WTC11 (cell line): ENCODE results near the gene LHPP. TPM values are rescaled to one million over a fixed set of nuclear protein-coding genes. Genes with fewer than 3 reads are reported as not detected.

Experiments used
- ATAC-seq: fragments of 200-7000 bp; cut with Tn5 transposase; 2 replicates; pipeline ENCODE4 v1.10.0; 2021; ENCODE audit warnings: mild to moderate bottlenecking, moderate library complexity
- CTCF ChIA-PET: fragments of 300-600 bp; sonication (Branson Sonifier 250); formaldehyde crosslinking; loops from one replicate; lab custom pipeline; 2021; ENCODE audit warnings: antibody characterized with exemption; lab: Charles Lee
- POLR2A ChIA-PET: fragments of 350-600 bp; sonication (Branson Sonifier 250); formaldehyde crosslinking; loops from one replicate; lab custom pipeline; 2021; ENCODE audit warnings: antibody characterized with exemption; lab: Charles Lee
- DNase-seq: peaks from one replicate; pipeline ENCODE4 v3.0.0; 2021; ENCODE audit warnings: low spot score
- H3K27ac Mint-ChIP-seq: 2 replicates; pipeline ENCODE4 v1.8.0; 2021; ENCODE audit warnings: mixed read lengths
- H3K27me3 Mint-ChIP-seq: 2 replicates; pipeline ENCODE4 v1.8.0; 2021; ENCODE audit warnings: low read depth, mild to moderate bottlenecking, moderate library complexity, mixed read lengths
- H3K36me3 Mint-ChIP-seq: 2 replicates; pipeline ENCODE4 v1.8.0; 2021; ENCODE audit warnings: mixed read lengths
- H3K4me1 Mint-ChIP-seq: 2 replicates; pipeline ENCODE4 v1.8.0; 2022; ENCODE audit warnings: mixed read lengths
- H3K4me3 Mint-ChIP-seq: 2 replicates; pipeline ENCODE4 v1.8.0; 2021; ENCODE audit warnings: mild to moderate bottlenecking, moderate library complexity, mixed read lengths
- H3K9me3 Mint-ChIP-seq: 2 replicates; pipeline ENCODE4 v1.8.0; 2021; ENCODE audit warnings: mixed read lengths
- ATF3 ChIP-seq: sonication (generic); formaldehyde crosslinking; conservative IDR thresholded peaks from 2 replicates; pipeline ENCODE4 v1.8.1; 2022; ENCODE audit warnings: mild to moderate bottlenecking, missing genetic modification reagents
- CREM ChIP-seq: sonication (generic); formaldehyde crosslinking; IDR thresholded peaks from 2 replicates; pipeline ENCODE4 v1.8.1; 2022; ENCODE audit warnings: mild to moderate bottlenecking, missing genetic modification reagents, moderate library complexity
- ETV6 ChIP-seq: sonication (generic); formaldehyde crosslinking; IDR thresholded peaks from 2 replicates; pipeline ENCODE4 v1.8.1; 2022; ENCODE audit warnings: mild to moderate bottlenecking, missing genetic modification reagents
- GTF2I ChIP-seq: fragments of 250-450 bp; sonication (Bioruptor Pico); conservative IDR thresholded peaks from 2 replicates; pipeline ENCODE4 v1.4.0; 2021; ENCODE audit warnings: mild to moderate bottlenecking
- MXD4 ChIP-seq: fragments of 250-450 bp; sonication (Bioruptor Pico); IDR thresholded peaks from 2 replicates; pipeline ENCODE4 v1.8.0; 2021; ENCODE audit warnings: mild to moderate bottlenecking, moderate library complexity, borderline replicate concordance
- NFE2L1 ChIP-seq: sonication (generic); formaldehyde crosslinking; IDR thresholded peaks from 2 replicates; pipeline ENCODE4 v1.8.1; 2023; ENCODE audit warnings: missing genetic modification reagents
- NFYB ChIP-seq: sonication (generic); formaldehyde crosslinking; conservative IDR thresholded peaks from 2 replicates; pipeline ENCODE4 v1.8.0; 2022; ENCODE audit warnings: low read depth, missing genetic modification reagents
- NR2C2 ChIP-seq: sonication (generic); formaldehyde crosslinking; IDR thresholded peaks from 2 replicates; pipeline ENCODE4 v1.8.0; 2022; ENCODE audit warnings: mild to moderate bottlenecking, missing genetic modification reagents
- PRRX2 ChIP-seq: fragments of 250-450 bp; sonication (Bioruptor Pico); IDR thresholded peaks from 2 replicates; pipeline ENCODE4 v1.8.0; 2021; ENCODE audit warnings: mild to moderate bottlenecking
- RELA ChIP-seq: sonication (generic); formaldehyde crosslinking; IDR thresholded peaks from 2 replicates; pipeline ENCODE4 v1.8.1; 2022; ENCODE audit warnings: missing genetic modification reagents, mild to moderate bottlenecking, borderline replicate concordance
- SOX15 ChIP-seq: fragments of 250-450 bp; sonication (Bioruptor Pico); IDR thresholded peaks from 2 replicates; pipeline ENCODE4 v1.9.0; 2021; ENCODE audit warnings: mild to moderate bottlenecking
- TEAD1 ChIP-seq: sonication (generic); formaldehyde crosslinking; IDR thresholded peaks from 2 replicates; pipeline ENCODE4 v1.8.0; 2022; ENCODE audit warnings: mild to moderate bottlenecking, missing genetic modification reagents
- ZBTB21 ChIP-seq: sonication (generic); formaldehyde crosslinking; IDR thresholded peaks from 2 replicates; pipeline ENCODE4 v1.8.1; 2023; ENCODE audit warnings: mild to moderate bottlenecking, missing genetic modification reagents, borderline replicate concordance
- ZNF138 ChIP-seq: sonication (generic); formaldehyde crosslinking; conservative IDR thresholded peaks from 2 replicates; pipeline ENCODE4 v1.8.1; 2022; ENCODE audit warnings: mild to moderate bottlenecking, moderate library complexity, missing genetic modification reagents
- ZNF232 ChIP-seq: sonication (generic); formaldehyde crosslinking; IDR thresholded peaks from 2 replicates; pipeline ENCODE4 v1.8.0; 2022; ENCODE audit warnings: mild to moderate bottlenecking, missing genetic modification reagents
- ZNF281 ChIP-seq: sonication (generic); formaldehyde crosslinking; IDR thresholded peaks from 2 replicates; pipeline ENCODE4 v1.8.0; 2023; ENCODE audit warnings: mild to moderate bottlenecking, missing genetic modification reagents
- ZNF423 ChIP-seq: fragments of 250-450 bp; sonication (Bioruptor Pico); IDR thresholded peaks from 2 replicates; pipeline ENCODE4 v2.1.2; 2022; ENCODE audit warnings: mild to moderate bottlenecking, moderate library complexity
- ZNF425 ChIP-seq: fragments of 250-450 bp; sonication (Bioruptor Pico); conservative IDR thresholded peaks from 2 replicates; pipeline ENCODE4 v1.9.0; 2021; ENCODE audit warnings: mild to moderate bottlenecking
- total RNA-seq: library from RNA; stranded (reverse); gene quantifications from 3 replicates; pipeline ENCODE4 v1.2.3, GENCODE V29; 2021
- TF ChIP-seq, protein P1 (sequence below): sonication (generic); formaldehyde crosslinking; IDR thresholded peaks from 2 replicates; pipeline ENCODE4 v1.8.0; 2023; ENCODE audit warnings: missing genetic modification reagents
- TF ChIP-seq, protein P2 (sequence below): sonication (generic); formaldehyde crosslinking; IDR thresholded peaks from 2 replicates; pipeline ENCODE4 v1.8.1; 2023; ENCODE audit warnings: mild to moderate bottlenecking, missing genetic modification reagents, moderate library complexity
- TF ChIP-seq, protein P3 (sequence below): sonication (generic); formaldehyde crosslinking; IDR thresholded peaks from 2 replicates; pipeline ENCODE4 v1.8.1; 2022; ENCODE audit warnings: mild to moderate bottlenecking, missing genetic modification reagents, moderate library complexity, borderline replicate concordance

LHPP gene
- total RNA-seq, 1 experiment from 2014 or later, result 33.2 TPM

DNA sequence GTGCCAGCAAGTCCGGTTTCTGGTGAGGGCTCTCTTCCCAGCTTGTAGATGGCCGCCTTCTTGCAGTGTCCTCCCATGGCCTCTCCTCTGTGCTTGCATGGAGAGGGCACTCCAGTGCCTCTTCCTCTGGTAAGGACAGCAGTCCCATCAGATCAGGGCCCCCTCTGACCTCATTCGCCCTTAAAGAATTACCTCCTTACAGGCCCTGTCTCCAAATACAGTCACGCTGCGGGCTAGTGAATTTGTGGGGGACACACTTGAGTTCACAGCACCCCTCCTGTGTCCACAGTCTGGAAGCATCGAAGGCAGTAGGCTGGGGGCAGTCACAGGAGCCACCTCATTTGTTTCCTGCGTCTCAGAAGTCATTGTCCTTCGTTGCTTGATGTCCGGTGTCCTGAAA is 54.6 kb downstream of the LHPP start (continued):
- TF ChIP-seq ZNF425 (no peak), NFYB (CRISPR knock-in tag) (no peak), NR2C2 (no peak), ZBTB21 (no peak), ETV6 (CRISPR knock-in tag) (no peak)
- TF ChIP-seq, protein P1, sequence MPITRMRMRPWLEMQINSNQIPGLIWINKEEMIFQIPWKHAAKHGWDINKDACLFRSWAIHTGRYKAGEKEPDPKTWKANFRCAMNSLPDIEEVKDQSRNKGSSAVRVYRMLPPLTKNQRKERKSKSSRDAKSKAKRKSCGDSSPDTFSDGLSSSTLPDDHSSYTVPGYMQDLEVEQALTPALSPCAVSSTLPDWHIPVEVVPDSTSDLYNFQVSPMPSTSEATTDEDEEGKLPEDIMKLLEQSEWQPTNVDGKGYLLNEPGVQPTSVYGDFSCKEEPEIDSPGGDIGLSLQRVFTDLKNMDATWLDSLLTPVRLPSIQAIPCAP (CRISPR knock-in tag), result no peak

GRCh38 chr10:124516746-124517397 is 55.2 kb downstream of the LHPP start:
- no peaks in the 10 kb centered on the region for H3K27me3 Mint-ChIP-seq
- H3K4me3 Mint-ChIP-seq, result no peak overlapping the region

GRCh38 chr10:124517461-124517860 is 55.8 kb downstream of the LHPP start:
- Mint-ChIP-seq H3K4me1 (peaks cover 7% of the 10 kb centered on the region), H3K4me3 (no peak overlapping the region), H3K9me3 (peaks cover 5% of the 10 kb centered on the region), H3K27ac (no peak overlapping the region), H3K36me3 (peaks cover 16% of the 10 kb centered on the region), H3K27me3 (no peaks in the 10 kb centered on the region)
- ATAC-seq (no peak), DNase-seq (no peak)
- ChIA-PET CTCF (interaction anchor here (0.9 kb wide), 1 partner anchor 56 kb away, joined by 3 read pairs; the partner anchor contains the start of gene LHPP), POLR2A (no interaction called here)
- no peak for TF ChIP-seq GTF2I (CRISPR knock-in tag)
- no peak for TF ChIP-seq CREM
- TF ChIP-seq, protein P2, sequence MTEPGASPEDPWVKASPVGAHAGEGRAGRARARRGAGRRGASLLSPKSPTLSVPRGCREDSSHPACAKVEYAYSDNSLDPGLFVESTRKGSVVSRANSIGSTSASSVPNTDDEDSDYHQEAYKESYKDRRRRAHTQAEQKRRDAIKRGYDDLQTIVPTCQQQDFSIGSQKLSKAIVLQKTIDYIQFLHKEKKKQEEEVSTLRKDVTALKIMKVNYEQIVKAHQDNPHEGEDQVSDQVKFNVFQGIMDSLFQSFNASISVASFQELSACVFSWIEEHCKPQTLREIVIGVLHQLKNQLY, result no peak
- TF ChIP-seq ZNF425, result no peak
- no peak for TF ChIP-seq ZNF138
- no peak for TF ChIP-seq ZNF232 (CRISPR knock-in tag)
- TF ChIP-seq RELA (CRISPR knock-in tag), result no peak
- TF ChIP-seq TEAD1 (CRISPR knock-in tag), result no peak
- TF ChIP-seq ZNF281 (CRISPR knock-in tag), result no peak
- TF ChIP-seq PRRX2, result no peak
- TF ChIP-seq SOX15 (CRISPR knock-in tag), result no peak
- TF ChIP-seq NFE2L1 (CRISPR knock-in tag), result no peak
- no peak for TF ChIP-seq ATF3 (CRISPR knock-in tag)

More at GRCh38 chr10:124516746-124517397, 55.2 kb downstream of the LHPP start:
- Mint-ChIP-seq H3K27ac (no peak overlapping the region), H3K4me1 (peaks cover 7% of the 10 kb centered on the region), H3K9me3 (peaks cover 5% of the 10 kb centered on the region), H3K36me3 (peaks cover 16% of the 10 kb centered on the region)
- POLR2A ChIA-PET, result no interaction called here
- DNase-seq, result no peak
- no peak for ATAC-seq
- CTCF ChIA-PET, result no interaction called here
- TF ChIP-seq ETV6 (CRISPR knock-in tag) (no peak), MXD4 (no peak), ZNF423 (CRISPR knock-in tag) (no peak)
- TF ChIP-seq, protein P3, sequence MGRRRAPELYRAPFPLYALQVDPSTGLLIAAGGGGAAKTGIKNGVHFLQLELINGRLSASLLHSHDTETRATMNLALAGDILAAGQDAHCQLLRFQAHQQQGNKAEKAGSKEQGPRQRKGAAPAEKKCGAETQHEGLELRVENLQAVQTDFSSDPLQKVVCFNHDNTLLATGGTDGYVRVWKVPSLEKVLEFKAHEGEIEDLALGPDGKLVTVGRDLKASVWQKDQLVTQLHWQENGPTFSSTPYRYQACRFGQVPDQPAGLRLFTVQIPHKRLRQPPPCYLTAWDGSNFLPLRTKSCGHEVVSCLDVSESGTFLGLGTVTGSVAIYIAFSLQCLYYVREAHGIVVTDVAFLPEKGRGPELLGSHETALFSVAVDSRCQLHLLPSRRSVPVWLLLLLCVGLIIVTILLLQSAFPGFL (CRISPR knock-in tag), result no peak
